PFSK-1 (cell line): ENCODE measurements around the gene FAM209A.
"Not testable (repeated sequence)": the region's sequence is repeated elsewhere in the genome, so short reads cannot be mapped to it uniquely, and the experiment has no call there.

ENCODE experiments used
- POLR2AphosphoS5 ChIP-seq: IDR thresholded peaks from 2 replicates; pipeline ENCODE4 v1.6.1; 2012; ENCODE audit warnings: low read depth, mild to moderate bottlenecking, control low read depth, low read length, moderate library complexity
- TAF1 ChIP-seq: IDR thresholded peaks from 2 replicates; pipeline ENCODE4 v1.6.1; 2012; ENCODE audit warnings: low read length, control low read depth, borderline replicate concordance; ENCODE audit not compliant: insufficient read depth

- not testable (repeated sequence) for TF ChIP-seq POLR2AphosphoS5, TAF1
Measured at GRCh38 chr20:56532946-56533345, 8.4 kb downstream of the FAM209A start, which contains the start of gene FAM209B.
